HepG2 (cell line): Measurements from ENCODE around the gene C10orf143. TPM values are rescaled to one million over a fixed set of nuclear protein-coding genes. Genes with fewer than 3 reads are reported as not detected.

Experiments
- ASH2L ChIP-seq: fragments of 300-600, 200-600 bp; sonication (generic); IDR thresholded peaks from 2 replicates; pipeline ENCODE4 v1.7.0; 2017; ENCODE audit warnings: low read depth, mild to moderate bottlenecking, moderate library complexity, mixed read lengths, low read length; ENCODE audit not compliant: insufficient read length
- CENPT ChIP-seq: sonication (generic); formaldehyde crosslinking; IDR thresholded peaks from 2 replicates; pipeline ENCODE4 v1.8.0; 2022; ENCODE audit warnings: low read depth, mild to moderate bottlenecking, moderate library complexity, missing genetic modification reagents
- CHD2 ChIP-seq: IDR thresholded peaks from 2 replicates; pipeline ENCODE4 v1.6.1; 2011; ENCODE audit warnings: low read depth, low read length, improper control_type of control experiment
- CREB1 ChIP-seq, 2 experiments: fragments of 450-650 bp in 1 of 2; IDR thresholded peaks; 2 replicates each; pipeline ENCODE4 v1.6.1; 2016 to 2017; ENCODE audit warnings: control low read depth in 1 of 2, mild to moderate bottlenecking in 1 of 2, missing compliant biosample characterization in 1 of 2, missing genetic modification characterization in 1 of 2
- ELF1 ChIP-seq: sonication (generic); formaldehyde crosslinking; IDR thresholded peaks from 2 replicates; pipeline ENCODE4 v1.4.0; 2020; ENCODE audit warnings: missing genetic modification reagents
- FOXP1 ChIP-seq, 2 experiments: fragments of 450-650 bp in 1 of 2; IDR thresholded peaks; 2 replicates each; pipeline ENCODE4 v1.6.1; 2017 to 2018; ENCODE audit warnings: antibody characterized with exemption in 1 of 2
- GPBP1L1 ChIP-seq: sonication (generic); formaldehyde crosslinking; IDR thresholded peaks from 2 replicates; pipeline ENCODE4 v1.5.0; 2020; ENCODE audit warnings: mild to moderate bottlenecking, missing genetic modification reagents
- HIVEP1 ChIP-seq: sonication (generic); formaldehyde crosslinking; IDR thresholded peaks from 2 replicates; pipeline ENCODE4 v1.4.0; 2020; ENCODE audit warnings: mild to moderate bottlenecking, missing genetic modification reagents
- IRF1 ChIP-seq: sonication (generic); formaldehyde crosslinking; IDR thresholded peaks from 2 replicates; pipeline ENCODE4 v1.4.0; 2020; ENCODE audit warnings: low read depth, mild to moderate bottlenecking, missing genetic modification reagents
- MXD4 ChIP-seq: IDR thresholded peaks from 2 replicates; pipeline ENCODE4 v1.6.1; 2016; ENCODE audit warnings: mild to moderate bottlenecking, missing biosample characterization, missing genetic modification reagents
- NR2F1 ChIP-seq, 2 experiments: fragments of 450-650 bp in 1 of 2; formaldehyde crosslinking in 1 of 2; IDR thresholded peaks; 2 replicates each; pipeline versions ENCODE4 v1.5.0 to v1.6.1; 2016 to 2020; ENCODE audit warnings: mild to moderate bottlenecking in 1 of 2, missing compliant biosample characterization in 1 of 2, missing genetic modification reagents in 1 of 2, moderate library complexity in 1 of 2
- PAWR ChIP-seq: sonication (generic); formaldehyde crosslinking; IDR thresholded peaks from 2 replicates; pipeline ENCODE4 v1.4.0; 2020; ENCODE audit warnings: missing genetic modification reagents, mild to moderate bottlenecking, borderline replicate concordance
- PBX2 ChIP-seq: IDR thresholded peaks from 2 replicates; pipeline ENCODE4 v1.6.1; 2016; ENCODE audit warnings: control low read depth
- STAG1 ChIP-seq: sonication (generic); formaldehyde crosslinking; IDR thresholded peaks from 2 replicates; pipeline ENCODE4 v1.4.0; 2020; ENCODE audit warnings: missing genetic modification reagents
- ZBTB14 ChIP-seq: sonication (generic); formaldehyde crosslinking; IDR thresholded peaks from 2 replicates; pipeline ENCODE4 v1.4.0; 2020; ENCODE audit warnings: missing genetic modification reagents
- ZNF232 ChIP-seq: sonication (generic); formaldehyde crosslinking; IDR thresholded peaks from 2 replicates; pipeline ENCODE4 v1.4.0; 2020; ENCODE audit warnings: missing genetic modification reagents, borderline replicate concordance
- ZNF646 ChIP-seq: sonication (generic); formaldehyde crosslinking; IDR thresholded peaks from 2 replicates; pipeline ENCODE4 v1.9.0; 2021; ENCODE audit warnings: mild to moderate bottlenecking, missing genetic modification reagents
- ZNF772 ChIP-seq: sonication (generic); formaldehyde crosslinking; IDR thresholded peaks from 2 replicates; pipeline ENCODE4 v1.5.0; 2020; ENCODE audit warnings: mild to moderate bottlenecking, missing genetic modification reagents
- polyA plus RNA-seq, 8 experiments: library from polyadenylated mRNA; depleted of rRNA in 3 of 8; stranded (reverse) in 7 of 8; unstranded in 1 of 8; fragments of >200 nt; fragmentation: Illumina TruSeq in 4 of 8; extraction: Trizol in 4 of 8; gene quantifications; 2 replicates each; pipeline versions ENCODE4 v1.2.1 to v1.2.3, GENCODE V29; 2011 to 2016; ENCODE audit warnings: low read depth in 4 of 8, missing spikeins in 1 of 8, mixed read lengths in 1 of 8; ENCODE audit not compliant: insufficient read depth in 1 of 8
- total RNA-seq, 5 experiments: library from RNA; depleted of rRNA; stranded (reverse); fragments of >200 nt; fragmentation: Illumina TruSeq; extraction: Trizol; gene quantifications; 2 replicates each; pipeline ENCODE4 v1.2.3, GENCODE V29; 2016; ENCODE audit warnings: low read depth in 1 of 5

Gene C10orf143
- total and polyA plus RNA-seq, 2 of the 13 experiments (the other 11 are each of a cell fraction or from before 2014, with no cell fraction given), result 0.21 to 0.91 TPM

- TF ChIP-seq IRF1 (CRISPR knock-in tag) (no peak), PAWR (CRISPR knock-in tag) (no peak), ZNF232 (CRISPR knock-in tag) (no peak), NR2F1 (CRISPR knock-in tag; IDR thresholded peaks at IDR 0.05) (no peak), ZNF646 (CRISPR knock-in tag) (no peak), HIVEP1 (peak; percentile 17; the same call in 1 of the 2 replicates), FOXP1 (IDR thresholded peaks at IDR 0.05) (no peak), FOXP1 (CRISPR knock-in tag; IDR thresholded peaks at IDR 0.05) (no peak), MXD4 (CRISPR knock-in tag) (no peak), GPBP1L1 (CRISPR knock-in tag) (no peak), ZBTB14 (CRISPR knock-in tag) (no peak), ELF1 (CRISPR knock-in tag) (peak; percentile 98), CREB1 (IDR thresholded peaks at IDR 0.05) (peak; percentile 26; the same call in 1 of the 2 replicates), CREB1 (CRISPR knock-in tag; IDR thresholded peaks at IDR 0.05) (no peak), ZNF772 (CRISPR knock-in tag) (no peak), CENPT (no peak), PBX2 (CRISPR knock-in tag) (peak; percentile 84), CHD2 (no peak), STAG1 (CRISPR knock-in tag) (no peak), ASH2L (peak; percentile 27)
Observed at GRCh38 chr10:130111113-130111851, 652 bp upstream of the C10orf143 start (continued).
